Left ventricle myocardium superior (tissue), 1 donor: ENCODE measurements around the gene TECTA. TPM values are rescaled to one million over a fixed set of nuclear protein-coding genes. Genes with fewer than 3 reads are reported as not detected.

ENCODE experiments used
- ATAC-seq: fragments of 200-7000 bp; cut with Tn5 transposase; one replicate; pipeline ENCODE4 v1.9.1; 2020; ENCODE audit warnings: mild to moderate bottlenecking, moderate library complexity
- DNase-seq: peaks from one replicate; pipeline ENCODE4 v3.0.0-alpha.2; 2020
- intact Hi-C: fragments of 100-400 bp; cut with micrococcal nuclease; formaldehyde crosslinking; loops from one replicate; pipeline ENCODE4 v1.11.0; 2022
- long read RNA-seq: library from polyadenylated mRNA; unstranded; transcript quantifications from one replicate; pipeline ENCODE4 v2.0.0, GENCODE V29; 2021
- total RNA-seq: library from RNA; stranded (reverse); fragmentation: NEBNext Ultra II Directional; extraction: Animal tissue kit (Norgen Biotek cat#: 25700); gene quantifications from one replicate; pipeline ENCODE4 v1.2.1, GENCODE V29; 2021
- donor health status: DM: no; HTN: yes; CAD: no; lungs with severe emphysema.

Gene TECTA
- 0.72 TPM for total RNA-seq
- long read RNA-seq, partial matches to known transcripts: 1 of 2 reads
- long read RNA-seq, other reads (novel, unspliced or antisense): 1 of 2 reads

DNA sequence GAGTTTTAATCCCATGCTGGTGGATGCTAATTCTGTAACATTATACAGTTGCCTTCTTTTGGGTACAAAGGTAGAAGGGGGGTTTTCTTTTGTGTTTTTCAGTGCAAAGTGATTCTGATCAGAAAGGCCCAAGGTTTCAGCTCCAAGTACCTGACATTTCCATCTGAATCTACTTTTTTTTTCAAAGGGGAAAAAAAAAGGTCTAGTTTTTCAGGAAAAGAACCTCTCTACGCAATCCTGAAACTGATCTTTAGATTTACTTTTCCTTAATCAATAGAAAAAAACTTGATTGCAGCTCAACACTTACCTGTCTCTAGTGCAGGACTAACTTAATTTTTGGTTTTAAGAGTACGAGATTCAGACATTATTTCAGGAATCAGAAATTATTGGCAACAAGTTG is at the start of gene TECTA:
Gene TECTA (plus strand): TSS at position 301 of the 400 bp plus-strand sequence. CDS start 1,423 bp downstream, outside the sequence.
- ATAC-seq (no peak), DNase-seq (no peak)
- intact Hi-C loops: no loop called here

DNA sequence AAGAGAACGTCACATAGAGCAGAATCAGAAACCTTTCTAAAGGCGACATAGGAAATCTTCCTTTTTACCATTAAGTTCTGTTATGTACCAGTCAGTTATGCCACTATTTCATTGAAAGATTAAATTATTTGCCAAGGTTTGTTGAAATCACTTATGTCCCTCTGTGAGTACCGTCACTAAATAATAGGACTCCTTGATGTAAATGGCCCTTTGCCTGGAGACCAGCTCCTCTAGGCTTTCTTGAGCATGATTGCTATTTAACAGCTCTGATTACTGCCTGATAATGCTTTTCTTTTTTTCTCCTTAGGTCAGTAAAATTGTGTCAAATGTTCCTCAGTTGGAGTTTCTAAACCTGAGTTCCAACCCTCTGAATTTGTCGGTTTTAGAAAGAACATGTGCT is 47.8 kb upstream of the TECTA start:
- intact Hi-C loops: no loop called here
- no peak for ATAC-seq
- DNase-seq: no peak

DNA sequence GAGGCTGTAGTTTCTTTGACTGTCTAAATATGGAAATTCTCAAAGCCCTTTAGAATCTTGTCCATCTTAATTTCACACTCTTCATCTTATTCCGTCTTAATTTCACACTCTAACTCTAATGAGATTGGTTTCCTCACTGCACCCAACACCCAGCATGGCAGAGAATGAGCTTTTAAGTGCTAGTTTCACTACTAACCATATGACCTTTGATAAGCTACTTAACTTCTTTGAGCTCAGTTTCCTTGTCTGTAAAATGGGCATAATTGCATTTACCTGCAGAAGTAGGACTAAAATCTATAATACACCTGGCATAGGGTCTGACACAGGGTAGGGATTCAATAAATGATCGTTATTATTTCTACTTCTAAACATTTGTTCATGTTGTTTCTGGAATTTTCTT is 46.8 kb upstream of the TECTA start:
- no peak for ATAC-seq
- intact Hi-C loops: no loop called here
- no peak for DNase-seq

- intact Hi-C loops: no loop called here
- DNase-seq: no peak
- no peak for ATAC-seq
Observed at GRCh38 chr11:121055076-121055475, 46.0 kb upstream of the TECTA start.

DNA sequence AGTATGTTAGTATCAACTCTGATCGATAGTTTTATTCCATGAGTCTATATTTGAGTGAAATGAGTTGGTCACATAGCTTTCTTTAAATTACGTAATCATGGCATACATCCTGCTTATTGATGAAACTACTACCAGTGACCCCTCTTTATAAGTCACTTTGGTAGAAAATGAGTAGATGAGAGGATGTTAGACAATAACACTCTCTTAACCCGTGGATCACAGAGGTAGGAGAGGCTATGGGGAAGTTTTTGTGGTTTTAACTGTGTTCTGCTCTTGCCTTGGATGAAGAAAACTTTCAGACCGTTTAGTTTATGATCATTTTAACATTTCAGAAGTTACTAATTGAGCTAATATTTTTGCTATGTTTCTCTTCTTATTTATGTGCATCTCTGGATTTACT is 43.1 kb upstream of the TECTA start:
- DNase-seq (no peak), ATAC-seq (no peak)
- intact Hi-C loops: no loop called here

GRCh38 chr11:121058941-121059340 is 42.1 kb upstream of the TECTA start:
- intact Hi-C loops: no loop called here
- ATAC-seq (no peak), DNase-seq (no peak)

GRCh38 chr11:121059605-121060004 is 41.4 kb upstream of the TECTA start:
- intact Hi-C loops: no loop called here
- ATAC-seq (no peak), DNase-seq (no peak)

DNA sequence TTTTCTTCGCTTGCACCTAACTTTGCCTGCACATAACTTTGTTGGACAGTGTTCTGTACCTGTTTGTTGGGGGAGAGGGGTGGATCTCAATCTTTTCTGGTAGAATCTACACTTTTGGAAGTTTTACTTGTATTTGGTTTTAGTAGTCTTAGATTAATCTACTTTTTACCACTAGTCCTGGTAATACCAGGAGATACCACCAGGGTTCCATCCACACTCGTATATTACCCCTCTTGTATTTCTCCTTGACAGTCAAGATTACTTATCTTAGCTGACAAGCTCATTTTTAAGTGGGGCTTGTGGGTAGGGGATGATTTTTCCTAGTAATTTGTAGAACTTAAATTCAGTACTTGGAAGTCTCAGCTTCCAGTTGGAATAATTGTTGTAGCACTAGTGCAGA is 37.3 kb upstream of the TECTA start:
- DNase-seq (no peak), ATAC-seq (no peak)
- intact Hi-C loops: no loop called here

DNA sequence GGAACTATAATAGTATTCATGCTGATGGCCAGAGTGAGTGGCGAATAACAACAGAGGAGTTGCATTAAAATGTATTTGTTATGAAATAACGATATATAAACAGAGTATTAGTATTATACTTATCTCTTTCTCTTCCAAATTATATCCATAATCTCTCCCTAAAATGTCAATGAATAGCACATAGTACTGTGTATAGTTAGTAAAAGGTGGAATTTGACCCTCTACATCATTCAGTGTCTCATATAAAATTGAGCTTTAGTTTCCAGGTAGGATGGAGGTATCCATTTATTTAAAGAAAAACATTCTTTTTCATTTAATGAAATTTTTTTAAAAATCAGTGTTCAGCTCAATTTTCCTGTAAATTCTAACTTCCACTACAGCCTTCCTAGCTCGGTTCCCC is 34.4 kb upstream of the TECTA start:
- ATAC-seq: no peak
- intact Hi-C loops: no loop called here
- DNase-seq: no peak

DNA sequence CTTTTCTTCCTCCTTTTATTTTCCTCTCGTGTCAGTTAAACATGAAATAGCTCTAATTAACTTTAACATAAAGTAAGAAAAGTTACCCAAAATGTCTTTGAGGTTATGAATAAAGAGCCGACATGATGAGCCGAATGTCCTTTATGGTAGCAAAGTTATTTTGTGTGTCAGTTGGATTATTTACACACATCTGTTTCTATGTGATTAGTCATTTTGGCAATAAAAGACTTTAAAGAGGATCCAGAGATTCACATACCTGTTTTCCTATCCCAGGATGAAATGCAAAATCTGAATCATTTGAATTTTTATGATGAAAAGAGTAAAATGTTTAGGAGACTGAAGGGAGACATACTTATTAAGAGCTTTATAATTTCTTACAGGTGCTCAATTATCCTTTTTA is 34.0 kb upstream of the TECTA start:
- no peak for ATAC-seq

GRCh38 chr11:121067453-121067852 is 33.6 kb upstream of the TECTA start:
- intact Hi-C loops: no loop called here
- no peak for ATAC-seq
- no peak for DNase-seq

More for the DNA sequence above, 34.0 kb upstream of the TECTA start:
- DNase-seq: no peak
- intact Hi-C loops: no loop called here

DNA sequence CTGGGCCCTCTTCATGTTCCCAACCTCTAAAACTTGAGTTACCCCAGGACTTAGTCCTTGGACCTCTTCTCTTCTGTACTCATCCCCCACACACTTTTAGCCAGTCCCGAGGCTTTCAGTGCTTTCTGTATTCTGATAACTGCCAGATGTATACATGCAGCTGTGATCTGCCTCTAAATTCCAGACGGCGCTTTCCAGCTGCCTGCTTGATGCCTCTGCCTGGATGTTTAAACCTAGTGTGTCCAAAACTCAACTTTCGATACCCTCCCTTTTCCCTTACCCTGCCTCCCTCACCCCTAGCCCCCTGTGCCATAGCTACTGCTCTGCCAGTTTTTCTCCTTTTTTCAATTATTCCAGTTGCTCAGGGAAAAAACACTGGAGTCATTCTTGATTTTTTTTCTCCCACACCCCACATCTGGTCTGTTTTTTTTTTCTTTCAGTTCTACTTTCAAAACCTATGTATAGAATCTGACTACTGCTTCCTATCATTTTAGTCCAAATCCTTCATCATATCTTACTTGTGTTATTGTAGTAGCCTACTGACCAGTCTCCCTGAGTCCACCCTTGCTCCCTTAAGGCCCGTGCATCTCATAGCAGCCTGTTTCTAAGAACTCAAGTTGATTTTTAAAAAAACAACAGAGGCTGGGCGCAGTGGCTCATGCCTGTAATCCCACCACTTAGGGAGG is 32.9 kb upstream of the TECTA start:
- ATAC-seq (no peak), DNase-seq (no peak)
- intact Hi-C loops: no loop called here

GRCh38 chr11:121068787-121069186 is 32.3 kb upstream of the TECTA start:
- no peak for DNase-seq
- intact Hi-C loops: no loop called here
- no peak for ATAC-seq

DNA sequence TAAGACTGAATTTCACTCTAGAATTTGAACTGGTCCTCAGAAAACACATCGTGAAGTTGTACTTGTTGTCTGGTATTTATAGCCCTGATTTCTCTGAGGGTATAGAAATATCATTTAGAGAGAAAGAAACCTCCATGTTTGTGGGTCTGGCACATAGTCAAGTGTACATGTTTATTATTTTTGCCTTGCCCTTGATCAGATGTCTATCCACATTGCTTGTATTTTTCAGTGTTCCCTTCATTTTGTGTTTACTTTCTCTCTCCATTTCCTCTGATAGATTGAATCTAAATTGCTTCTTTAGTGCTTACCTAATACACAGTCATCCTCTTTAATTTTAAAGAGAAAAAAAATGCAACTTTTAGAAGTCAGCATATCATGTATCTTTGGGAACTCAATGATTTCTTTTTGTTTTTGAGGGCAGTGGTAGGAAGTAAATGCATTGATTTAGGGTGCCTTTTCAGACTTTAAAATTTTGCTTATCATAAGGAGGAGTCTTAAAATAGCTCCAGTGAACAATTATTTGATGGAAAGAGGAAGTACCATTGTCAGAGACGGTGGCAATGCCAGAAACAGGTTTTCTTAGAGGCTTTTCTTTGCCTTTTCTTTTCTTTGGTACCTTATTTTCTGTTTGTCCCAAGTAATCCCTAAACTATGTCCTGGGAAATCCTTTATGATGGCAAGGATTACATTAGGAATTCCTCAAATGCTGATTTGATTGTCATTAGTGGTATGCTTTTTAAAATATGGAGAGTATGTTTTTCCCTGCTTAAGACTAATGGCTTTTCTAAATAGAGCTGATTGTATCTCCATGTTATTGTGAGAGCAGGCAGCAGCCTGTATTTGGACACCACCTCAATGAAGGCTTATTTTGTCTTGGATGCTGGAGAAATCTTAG is 29.8 kb upstream of the TECTA start:
- no peak for DNase-seq
- ATAC-seq: no peak
- intact Hi-C loops: no loop called here

- no peak for DNase-seq
- intact Hi-C loops: no loop called here
- ATAC-seq: no peak
Observed at GRCh38 chr11:121071846-121072450, 29.1 kb upstream of the TECTA start.

- no peak for DNase-seq
- intact Hi-C loops: no loop called here
- ATAC-seq: no peak
Observed at GRCh38 chr11:121081321-121081720, 19.7 kb upstream of the TECTA start.

- intact Hi-C loops: no loop called here
- DNase-seq (no peak), ATAC-seq (no peak)
Observed at GRCh38 chr11:121082219-121082618, 18.8 kb upstream of the TECTA start.

GRCh38 chr11:121082670-121083069 is 18.4 kb upstream of the TECTA start:
- DNase-seq (no peak), ATAC-seq (no peak)
- intact Hi-C loops: no loop called here

- DNase-seq (no peak), ATAC-seq (no peak)
- intact Hi-C loops: no loop called here
Observed at GRCh38 chr11:121086866-121087265, 14.2 kb upstream of the TECTA start.

- ATAC-seq (no peak), DNase-seq (no peak)
- intact Hi-C loops: no loop called here
Observed at GRCh38 chr11:121089566-121089965, 11.5 kb upstream of the TECTA start.
